Astrocyte of the cerebellum (primary cell): ENCODE results near the gene NAA40.
"Not testable (repeated sequence)": the region's sequence is repeated elsewhere in the genome, so short reads cannot be mapped to it uniquely, and the experiment has no call there.

Experiments
- DNase-seq: peaks from one replicate; pipeline ENCODE4 v3.0.0-alpha.2; 2011; ENCODE audit warnings: low read depth
- H3K4me3 ChIP-seq: 2 replicates; pipeline ENCODE4 v1.5.1; 2011; ENCODE audit warnings: mild to moderate bottlenecking, low read depth, low read length, moderate library complexity
- CTCF ChIP-seq: IDR thresholded peaks from 2 replicates; pipeline ENCODE4 v1.5.1; 2012; ENCODE audit warnings: low read length, low read depth, moderate library complexity, mild to moderate bottlenecking; ENCODE audit errors: missing control alignments
- in situ Hi-C: cut with HindIII; loops from 2 replicates; pipeline ENCODE4 v1.10.0; 2017; ENCODE audit warnings: low sequenced_read_pairs

Gene NAA40

GRCh38 chr11:63961608-63962412 is 23.0 kb downstream of the NAA40 start:
- in situ Hi-C loops = no loop called here
- no peak for TF ChIP-seq CTCF
- H3K4me3 ChIP-seq = no peak overlapping the region
- DNase-seq = no peak

GRCh38 chr11:63963895-63964294 is 25.1 kb downstream of the NAA40 start:
- H3K4me3 ChIP-seq, DNase-seq, in situ Hi-C loops: not testable (repeated sequence)

- no peak for DNase-seq
- H3K4me3 ChIP-seq = no peak overlapping the region
- in situ Hi-C loops = no loop called here
- TF ChIP-seq CTCF = no peak
These were observed 27.6 kb downstream of the NAA40 start for GRCh38 chr11:63966444-63966843.

- DNase-seq = no peak
- H3K4me3 ChIP-seq = no peak overlapping the region
- TF ChIP-seq CTCF = no peak
- in situ Hi-C loops = no loop called here
These were observed 30.7 kb downstream of the NAA40 start for GRCh38 chr11:63969461-63969860.

- in situ Hi-C loops = no loop called here
- no peak for TF ChIP-seq CTCF
- DNase-seq = no peak
- no peak overlapping the region for H3K4me3 ChIP-seq
These were observed 32.1 kb downstream of the NAA40 start for GRCh38 chr11:63970902-63971301.

GRCh38 chr11:63973912-63974258 is 35.1 kb downstream of the NAA40 start:
- H3K4me3 ChIP-seq, DNase-seq, in situ Hi-C loops: not testable (repeated sequence)

- peak within 1 kb of the TSS; percentile 92 for H3K4me3 ChIP-seq
- peak; percentile 9 for TF ChIP-seq CTCF
- in situ Hi-C loops = no loop called here
- DNase-seq = peak; percentile 100
These were observed 35.7 kb downstream of the NAA40 start, which contains the start of gene COX8A for GRCh38 chr11:63974259-63975143. TSS of gene COX8A (plus strand) at chr11:63974620. CDS start at chr11:63974681, 61 bp downstream.
